Fibroblast of mammary gland (primary cell): ENCODE measurements around the gene TCF7L1.

ENCODE experiments used
- DNase-seq: peaks from one replicate; pipeline ENCODE4 v3.0.0-alpha.2; 2010; ENCODE audit warnings: low read depth
- H3K4me3 ChIP-seq: 2 replicates; pipeline ENCODE4 v1.5.1; 2011; ENCODE audit warnings: low read depth, mild to moderate bottlenecking, low read length, moderate library complexity; ENCODE audit not compliant: control insufficient read depth
- TF ChIP-seq, protein P1 (sequence below): conservative IDR thresholded peaks from 2 replicates; pipeline ENCODE4 v1.5.1; 2011; ENCODE audit warnings: low read depth, low read length, inconsistent platforms; ENCODE audit not compliant: control insufficient read depth, insufficient read depth

The TCF7L1 gene

DNA sequence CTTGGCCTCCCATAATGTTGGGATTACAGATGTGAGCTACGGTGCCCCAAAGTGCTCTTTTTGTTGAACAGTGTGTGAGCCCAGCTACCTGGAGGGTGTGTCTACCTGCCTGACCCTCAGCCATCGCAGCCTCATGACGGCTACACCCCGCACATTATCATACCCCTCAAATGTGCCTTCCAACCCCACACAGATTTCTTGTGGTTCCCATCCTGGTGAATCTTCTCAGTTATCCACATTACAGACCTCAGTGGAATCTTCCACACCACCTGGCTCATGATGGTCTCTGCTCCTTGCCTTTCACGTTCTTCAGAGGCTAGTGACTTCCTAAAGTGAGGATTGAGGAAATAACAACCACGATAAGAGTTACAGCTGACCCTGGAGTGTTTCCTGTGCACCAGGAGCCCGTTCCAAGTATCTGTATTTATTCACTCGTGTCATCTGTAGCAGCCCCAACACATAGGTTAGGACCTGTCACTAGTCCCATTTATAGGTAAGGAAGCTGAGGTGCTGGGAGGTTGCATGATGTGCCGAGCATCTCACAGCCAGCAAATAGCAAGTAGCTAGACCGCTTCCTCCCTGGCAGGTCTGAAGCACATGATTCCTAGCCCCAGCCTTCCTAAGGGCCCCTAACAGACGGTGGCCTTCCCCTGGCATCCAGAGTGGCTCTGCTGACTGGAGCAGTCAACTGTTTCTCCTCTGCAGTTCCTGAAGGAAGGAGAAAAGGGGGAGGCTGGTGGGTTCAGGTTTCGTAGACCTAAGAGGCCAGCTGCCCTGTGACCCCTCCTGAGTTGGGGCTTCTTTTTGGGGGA lies 47.3 kb downstream of the TCF7L1 start:
- TF ChIP-seq, protein P1, sequence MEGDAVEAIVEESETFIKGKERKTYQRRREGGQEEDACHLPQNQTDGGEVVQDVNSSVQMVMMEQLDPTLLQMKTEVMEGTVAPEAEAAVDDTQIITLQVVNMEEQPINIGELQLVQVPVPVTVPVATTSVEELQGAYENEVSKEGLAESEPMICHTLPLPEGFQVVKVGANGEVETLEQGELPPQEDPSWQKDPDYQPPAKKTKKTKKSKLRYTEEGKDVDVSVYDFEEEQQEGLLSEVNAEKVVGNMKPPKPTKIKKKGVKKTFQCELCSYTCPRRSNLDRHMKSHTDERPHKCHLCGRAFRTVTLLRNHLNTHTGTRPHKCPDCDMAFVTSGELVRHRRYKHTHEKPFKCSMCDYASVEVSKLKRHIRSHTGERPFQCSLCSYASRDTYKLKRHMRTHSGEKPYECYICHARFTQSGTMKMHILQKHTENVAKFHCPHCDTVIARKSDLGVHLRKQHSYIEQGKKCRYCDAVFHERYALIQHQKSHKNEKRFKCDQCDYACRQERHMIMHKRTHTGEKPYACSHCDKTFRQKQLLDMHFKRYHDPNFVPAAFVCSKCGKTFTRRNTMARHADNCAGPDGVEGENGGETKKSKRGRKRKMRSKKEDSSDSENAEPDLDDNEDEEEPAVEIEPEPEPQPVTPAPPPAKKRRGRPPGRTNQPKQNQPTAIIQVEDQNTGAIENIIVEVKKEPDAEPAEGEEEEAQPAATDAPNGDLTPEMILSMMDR = no peak
- H3K4me3 ChIP-seq = no peak overlapping the region
- DNase-seq = no peak

DNA sequence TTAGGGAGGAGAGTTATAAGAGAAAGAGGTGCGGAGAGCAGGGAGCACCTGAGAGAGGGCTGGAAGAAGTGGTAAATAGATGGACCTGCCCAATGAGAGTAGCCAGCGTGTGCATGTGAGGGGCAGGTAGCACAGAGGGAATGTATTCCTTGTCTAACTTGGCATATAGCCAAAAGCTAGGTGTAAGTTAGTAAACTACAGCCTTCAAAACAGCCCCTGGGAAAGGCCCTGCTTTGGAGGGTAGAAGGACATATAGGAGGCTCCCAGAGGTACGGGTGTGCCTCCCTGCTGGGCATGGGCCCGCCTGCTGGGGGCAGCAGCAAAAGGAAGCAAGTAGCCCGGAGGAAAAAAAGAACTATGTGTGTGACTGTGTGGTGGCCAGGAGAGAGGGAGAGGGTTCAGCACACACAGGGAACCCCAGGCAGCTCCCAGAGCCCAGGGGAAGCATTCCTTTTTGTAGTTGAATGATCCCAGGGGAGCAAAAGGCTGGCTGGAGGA lies 48.0 kb downstream of the TCF7L1 start:
- no peak for DNase-seq
- H3K4me3 ChIP-seq = no peak overlapping the region
- TF ChIP-seq, protein P1 = no peak

DNA sequence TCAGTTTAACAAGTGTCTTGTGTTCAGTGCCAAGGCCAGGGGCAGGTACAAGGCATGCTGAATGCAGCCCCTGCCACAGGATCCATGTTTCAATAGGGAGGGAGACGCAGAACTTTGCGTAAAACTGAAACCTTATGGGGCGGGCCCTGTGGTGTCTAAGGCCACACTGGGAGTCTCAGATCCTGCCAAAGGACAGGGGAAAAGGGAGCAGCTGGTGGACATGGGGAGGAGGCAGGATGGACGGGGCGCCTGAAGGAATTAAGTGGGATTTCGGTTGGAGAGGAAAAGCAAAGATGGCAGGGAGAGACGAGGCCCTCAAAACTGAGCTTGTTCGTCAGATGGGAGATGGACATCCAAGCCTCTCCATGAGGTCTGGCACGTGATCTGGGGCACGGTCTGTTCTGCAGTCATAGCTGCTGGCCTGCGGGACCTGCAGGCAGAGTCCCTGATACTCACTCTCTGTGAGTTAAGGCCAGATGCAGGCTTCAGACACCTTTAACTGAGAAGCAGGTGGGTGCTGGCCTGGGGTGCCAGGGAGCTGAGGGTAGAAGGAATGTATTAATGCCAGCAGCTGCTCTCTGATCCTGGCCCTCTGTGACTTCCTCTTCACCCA lies 48.8 kb downstream of the TCF7L1 start:
- H3K4me3 ChIP-seq = no peak overlapping the region
- DNase-seq = no peak
- TF ChIP-seq, protein P1 = no peak

DNA sequence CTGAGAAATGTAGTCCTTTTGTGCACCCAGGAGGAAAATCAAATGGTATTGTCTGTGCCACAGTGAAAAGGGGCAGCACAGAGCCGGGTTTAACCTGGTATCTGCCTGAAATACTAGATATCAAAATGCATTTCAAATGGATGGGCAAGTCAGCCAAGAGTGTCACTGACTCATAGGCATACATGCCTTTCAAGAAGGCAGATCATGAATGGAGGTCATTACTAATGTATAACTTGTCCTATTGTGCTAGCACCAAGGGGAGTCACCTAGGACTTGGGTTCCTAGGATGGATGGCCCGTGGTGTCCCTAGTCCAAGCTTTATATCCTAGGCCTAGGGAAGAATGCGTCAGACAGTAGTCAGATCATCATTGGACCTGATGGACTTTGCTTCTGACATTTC lies 49.9 kb downstream of the TCF7L1 start:
- TF ChIP-seq, protein P1 = no peak
- no peak overlapping the region for H3K4me3 ChIP-seq
- DNase-seq = no peak

DNA sequence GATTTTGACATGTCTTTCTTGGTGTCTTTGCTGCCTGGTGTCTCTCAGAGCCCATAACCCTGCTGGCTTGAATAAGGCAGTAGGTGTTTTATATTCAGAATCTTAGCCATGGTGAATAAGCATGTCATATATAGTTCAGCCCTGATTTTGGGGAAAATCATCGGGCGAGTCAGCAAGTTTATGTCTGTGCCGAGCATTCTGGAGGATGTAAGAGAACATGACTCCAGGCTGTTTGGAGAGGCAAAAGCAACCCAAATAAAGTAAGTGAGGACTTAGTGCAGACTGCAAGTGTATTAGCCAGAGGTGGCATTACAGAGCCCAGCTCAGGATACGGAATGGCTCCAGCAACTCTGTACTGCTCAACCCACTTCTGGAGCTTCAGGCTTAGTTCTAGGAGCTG lies 50.3 kb downstream of the TCF7L1 start:
- no peak overlapping the region for H3K4me3 ChIP-seq
- TF ChIP-seq, protein P1 = no peak
- DNase-seq = peak; percentile 43

DNA sequence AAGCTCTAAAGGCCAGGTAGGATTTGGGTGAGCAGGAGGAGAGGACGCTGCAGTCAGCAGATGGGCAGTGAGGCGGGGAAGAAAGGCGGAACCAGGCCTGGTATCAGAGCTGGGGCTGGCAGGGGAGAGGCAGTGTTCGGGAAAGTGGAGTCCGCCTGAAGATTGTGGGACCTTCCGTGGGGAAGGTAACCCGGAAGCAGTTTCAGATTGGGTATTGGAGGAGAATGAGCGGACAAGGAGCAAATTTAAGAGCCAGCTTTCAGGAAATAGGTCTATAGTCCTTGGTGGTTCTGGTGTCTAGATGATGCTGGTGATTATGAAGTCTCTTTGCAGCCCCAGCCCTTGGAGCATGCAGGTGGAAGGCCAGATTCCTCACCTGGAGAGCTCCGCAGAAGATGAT lies 51.0 kb downstream of the TCF7L1 start:
- TF ChIP-seq, protein P1 = no peak
- no peak for DNase-seq
- no peak overlapping the region for H3K4me3 ChIP-seq
